BLaER1 (cell line): ENCODE data around the gene TUT7.
"Not testable (repeated sequence)": the region's sequence is repeated elsewhere in the genome, so short reads cannot be mapped to it uniquely, and the experiment has no call there.

Experiments
- H3K27ac ChIP-seq: shearing (Covaris generic); formaldehyde crosslinking; 2 replicates; pipeline ENCODE4 v1.8.1; 2022
- H3K27me3 ChIP-seq: shearing (Covaris generic); formaldehyde crosslinking; 2 replicates; pipeline ENCODE4 v1.8.1; 2022
- H3K36me3 ChIP-seq: shearing (Covaris generic); formaldehyde crosslinking; 2 replicates; pipeline ENCODE4 v1.8.1; 2022
- H3K4me1 ChIP-seq: shearing (Covaris generic); formaldehyde crosslinking; 2 replicates; pipeline ENCODE4 v1.8.1; 2022
- H3K4me2 ChIP-seq: shearing (Covaris generic); formaldehyde crosslinking; 2 replicates; pipeline ENCODE4 v1.8.1; 2022
- H3K4me3 ChIP-seq: shearing (Covaris generic); formaldehyde crosslinking; 2 replicates; pipeline ENCODE4 v1.8.1; 2022
- H3K9ac ChIP-seq: shearing (Covaris generic); formaldehyde crosslinking; 2 replicates; pipeline ENCODE4 v1.8.1; 2022
- H3K9me3 ChIP-seq: shearing (Covaris generic); formaldehyde crosslinking; 2 replicates; pipeline ENCODE4 v1.8.1; 2022
- H4K20me1 ChIP-seq: shearing (Covaris generic); formaldehyde crosslinking; 2 replicates; pipeline ENCODE4 v1.8.1; 2022
- Cebpa-rat ChIP-seq: shearing (Covaris generic); IDR thresholded peaks from 2 replicates; pipeline ENCODE4 v1.8.1; 2022

TUT7 gene

DNA sequence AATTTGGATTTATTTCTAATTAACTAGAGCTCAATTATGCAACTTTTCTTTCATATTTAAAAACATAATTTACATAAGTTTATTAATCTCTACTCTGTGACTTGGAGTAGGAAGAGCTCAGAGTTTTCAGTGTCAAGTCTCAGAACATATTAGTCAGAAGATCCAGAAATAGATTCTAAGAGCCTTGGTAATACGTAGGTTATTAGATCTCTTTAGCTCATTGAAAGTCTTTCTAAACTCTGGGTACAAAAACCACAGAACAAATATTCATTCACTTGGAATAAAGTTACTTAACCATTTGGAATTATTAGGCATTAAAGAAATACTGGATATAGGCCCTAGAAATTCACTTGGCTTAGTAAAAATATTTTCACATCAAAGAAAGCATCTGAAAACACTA, 45.5 kb downstream of the TUT7 start:
- Histone ChIP-seq H3K9me3 (peaks cover 22% of the 10 kb centered on the region; the same call in 1 of the 2 replicates), H3K27ac (no peak overlapping the region), H3K9ac (no peak overlapping the region), H3K4me3 (no peak overlapping the region), H3K4me2 (no peak overlapping the region), H3K27me3 (no peaks in the 10 kb centered on the region), H4K20me1 (no peaks in the 10 kb centered on the region), H3K36me3 (peaks cover 87% of the 10 kb centered on the region), H3K4me1 (no peaks in the 10 kb centered on the region)
- TF ChIP-seq Cebpa-rat: no peak

GRCh38 chr9:86304236-86304730, 49.9 kb downstream of the TUT7 start:
- H3K9me3 ChIP-seq: no peaks in the 10 kb centered on the region
- no peak overlapping the region for H3K27ac ChIP-seq
- H3K27me3 ChIP-seq: no peaks in the 10 kb centered on the region
- no peaks in the 10 kb centered on the region for H4K20me1 ChIP-seq
- H3K36me3 ChIP-seq: peaks cover 87% of the 10 kb centered on the region
- H3K4me3 ChIP-seq: no peak overlapping the region
- no peak overlapping the region for H3K4me2 ChIP-seq
- no peak overlapping the region for H3K9ac ChIP-seq
- H3K4me1 ChIP-seq: no peaks in the 10 kb centered on the region
- TF ChIP-seq Cebpa-rat: no peak

- H3K4me2 ChIP-seq: no peak overlapping the region
- H3K27me3 ChIP-seq: no peaks in the 10 kb centered on the region
- peaks cover 89% of the 10 kb centered on the region for H3K36me3 ChIP-seq
- H3K9me3 ChIP-seq: no peaks in the 10 kb centered on the region
- no peak overlapping the region for H3K27ac ChIP-seq
- H4K20me1 ChIP-seq: no peaks in the 10 kb centered on the region
- no peak for TF ChIP-seq Cebpa-rat
- no peak overlapping the region for H3K9ac ChIP-seq
- H3K4me3 ChIP-seq: no peak overlapping the region
- no peaks in the 10 kb centered on the region for H3K4me1 ChIP-seq
Observed at GRCh38 chr9:86303316-86303975, 50.8 kb downstream of the TUT7 start.

- Histone ChIP-seq H3K27me3 (no peaks in the 10 kb centered on the region), H3K9ac (no peak overlapping the region), H3K27ac (no peak overlapping the region), H3K9me3 (no peaks in the 10 kb centered on the region), H3K4me1 (no peaks in the 10 kb centered on the region), H3K4me3 (no peak overlapping the region), H4K20me1 (no peaks in the 10 kb centered on the region), H3K36me3 (peaks cover 88% of the 10 kb centered on the region), H3K4me2 (no peak overlapping the region)
- no peak for TF ChIP-seq Cebpa-rat
Observed at GRCh38 chr9:86301686-86302085, 52.5 kb downstream of the TUT7 start.

DNA sequence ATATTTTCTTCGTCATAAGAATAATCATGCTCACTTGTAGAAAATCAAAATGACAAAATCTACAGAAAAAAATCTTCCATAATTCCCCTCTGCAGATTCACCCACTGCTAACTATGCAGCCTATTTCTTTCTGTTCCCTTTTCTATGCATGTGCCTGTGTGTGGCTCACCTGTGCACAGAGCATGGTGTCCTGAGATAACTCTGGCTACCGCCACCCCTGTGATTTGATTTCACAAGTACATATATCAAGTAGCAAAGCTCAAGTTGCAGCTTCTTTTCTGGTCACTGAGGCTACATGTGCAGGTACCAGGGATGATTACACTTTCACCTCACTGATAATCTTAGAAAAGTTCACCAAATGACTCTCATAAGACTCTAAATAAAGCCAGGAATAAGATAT, 53.5 kb downstream of the TUT7 start:
- Histone ChIP-seq H3K27ac (no peak overlapping the region), H3K27me3 (no peaks in the 10 kb centered on the region), H3K36me3 (peaks cover 87% of the 10 kb centered on the region), H3K4me2 (no peak overlapping the region), H3K4me3 (no peak overlapping the region), H4K20me1 (no peaks in the 10 kb centered on the region), H3K9me3 (no peaks in the 10 kb centered on the region), H3K9ac (no peak overlapping the region), H3K4me1 (no peaks in the 10 kb centered on the region)
- no peak for TF ChIP-seq Cebpa-rat

GRCh38 chr9:86298873-86299272, 55.3 kb downstream of the TUT7 start:
- Histone ChIP-seq H3K36me3 (peaks cover 76% of the 10 kb centered on the region), H3K27ac (no peak overlapping the region)
- TF ChIP-seq Cebpa-rat: no peak

DNA sequence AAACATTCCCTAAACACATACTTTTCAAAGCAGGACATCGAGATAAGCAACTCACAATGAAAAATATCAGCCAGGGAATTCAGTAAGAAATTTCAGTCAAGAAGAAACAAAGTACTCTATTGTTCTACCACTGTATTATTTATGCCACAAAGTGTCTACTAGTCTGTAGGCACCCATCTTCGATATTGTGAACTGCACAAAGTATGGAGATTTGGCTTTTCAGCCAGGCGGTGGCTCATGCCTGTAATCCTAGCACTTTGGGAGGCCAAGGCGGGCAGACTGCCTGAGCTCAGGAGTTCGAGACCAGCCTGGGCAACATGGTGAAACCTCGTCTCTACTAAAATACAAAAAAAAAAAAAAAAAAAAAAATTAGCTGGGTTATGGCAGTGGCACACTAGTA, 63.9 kb downstream of the TUT7 start:
- H3K27me3 ChIP-seq, H3K27ac ChIP-seq, H3K4me3 ChIP-seq, H3K9me3 ChIP-seq, H3K9ac ChIP-seq, H3K4me1 ChIP-seq, H4K20me1 ChIP-seq, H3K4me2 ChIP-seq: not testable (repeated sequence)
- peaks cover 24% of the 10 kb centered on the region; the same call in 1 of the 2 replicates for H3K36me3 ChIP-seq

More at GRCh38 chr9:86298873-86299272, 55.3 kb downstream of the TUT7 start:
- Histone ChIP-seq H3K4me3 (no peak overlapping the region), H3K9ac (0 out of 2 replicates have a peak overlapping the region, but pooled peaks have one; percentile 4), H3K4me2 (no peak overlapping the region), H3K9me3 (no peaks in the 10 kb centered on the region), H3K4me1 (no peaks in the 10 kb centered on the region), H3K27me3 (no peaks in the 10 kb centered on the region), H4K20me1 (no peaks in the 10 kb centered on the region)

DNA sequence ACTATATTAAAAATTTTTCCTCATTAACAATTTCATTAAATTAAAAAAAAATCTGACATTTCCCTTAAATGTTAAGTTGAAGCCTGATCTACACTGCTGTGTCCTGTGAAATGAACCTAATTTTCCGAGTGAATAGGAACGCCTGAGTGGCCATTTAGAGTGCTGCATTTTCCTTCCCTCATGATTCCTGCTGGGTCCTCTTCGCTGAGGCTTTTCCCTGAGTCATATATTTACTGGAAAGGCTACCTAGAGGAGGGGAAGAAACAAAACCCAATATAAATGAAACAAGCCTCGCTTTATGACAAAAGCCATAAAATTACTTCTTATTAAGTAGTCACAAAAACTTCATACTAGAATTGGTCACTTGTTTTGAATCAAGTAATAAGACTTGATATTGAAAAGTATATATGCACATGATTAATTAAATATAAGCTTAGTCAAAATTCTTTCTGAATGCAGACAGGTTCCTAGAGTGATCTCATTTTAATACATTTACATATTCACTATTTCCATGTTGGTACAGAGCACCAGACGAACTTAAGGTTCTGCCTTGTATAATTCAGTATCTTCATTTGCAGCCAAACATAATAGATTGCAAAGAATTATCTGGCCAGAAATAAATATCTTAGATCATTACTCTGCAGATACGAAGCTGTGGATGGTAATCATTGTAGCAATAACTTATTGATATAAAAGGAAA, 65.6 kb downstream of the TUT7 start:
- no peaks in the 10 kb centered on the region for H3K4me1 ChIP-seq
- H3K4me2 ChIP-seq: no peak overlapping the region
- H3K9ac ChIP-seq: no peak overlapping the region
- H3K27me3 ChIP-seq: no peaks in the 10 kb centered on the region
- no peaks in the 10 kb centered on the region for H3K9me3 ChIP-seq
- no peak overlapping the region for H3K4me3 ChIP-seq
- no peak overlapping the region for H3K27ac ChIP-seq
- H3K36me3 ChIP-seq: peaks cover 21% of the 10 kb centered on the region; the same call in 1 of the 2 replicates
- no peak for TF ChIP-seq Cebpa-rat
- no peaks in the 10 kb centered on the region for H4K20me1 ChIP-seq

DNA sequence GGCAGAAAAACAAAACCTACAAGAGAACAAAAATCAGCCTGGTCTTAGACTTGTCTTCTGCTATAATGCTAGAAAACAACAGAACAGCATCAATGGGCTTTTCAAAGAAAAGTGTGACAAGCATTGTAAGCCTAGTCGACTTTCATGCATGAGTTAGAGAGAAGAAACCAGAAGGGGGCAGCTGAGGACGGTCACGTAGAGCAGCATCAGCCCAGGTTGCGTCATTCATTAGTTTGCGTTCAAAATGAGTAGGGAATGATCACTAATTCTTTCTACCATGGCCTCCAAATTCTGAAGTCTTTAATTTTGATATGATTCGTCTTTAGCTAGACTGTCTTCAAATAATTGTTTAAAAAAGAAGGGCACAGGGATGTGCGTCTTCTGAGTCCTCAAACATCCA, 67.2 kb downstream of the TUT7 start:
- Histone ChIP-seq H3K36me3 (0 out of 2 replicates have a peak, but pooled peaks cover 10% of the 10 kb centered on the region), H3K4me2 (no peak overlapping the region)

GRCh38 chr9:86286278-86286677, 67.9 kb downstream of the TUT7 start:
- H3K36me3 ChIP-seq: 0 out of 2 replicates have a peak, but pooled peaks cover 10% of the 10 kb centered on the region
- no peak overlapping the region for H3K27ac ChIP-seq
- H3K9me3 ChIP-seq: no peaks in the 10 kb centered on the region
- TF ChIP-seq Cebpa-rat: no peak
- H4K20me1 ChIP-seq: no peaks in the 10 kb centered on the region
- H3K4me2 ChIP-seq: no peak overlapping the region
- H3K4me3 ChIP-seq: no peak overlapping the region
- H3K4me1 ChIP-seq: peaks cover 6% of the 10 kb centered on the region; the same call in 1 of the 2 replicates
- no peaks in the 10 kb centered on the region for H3K27me3 ChIP-seq
- no peak overlapping the region for H3K9ac ChIP-seq

More for the DNA sequence above, 67.2 kb downstream of the TUT7 start:
- Histone ChIP-seq H3K4me1 (peaks cover 6% of the 10 kb centered on the region; the same call in 1 of the 2 replicates), H3K27me3 (no peaks in the 10 kb centered on the region), H3K27ac (no peak overlapping the region), H4K20me1 (no peaks in the 10 kb centered on the region), H3K9ac (no peak overlapping the region), H3K9me3 (no peaks in the 10 kb centered on the region), H3K4me3 (no peak overlapping the region)
- peak; percentile 69; the same call in 1 of the 2 replicates for TF ChIP-seq Cebpa-rat
